ENCODE measurements around the gene COX6B2. TPM values are rescaled to one million over a fixed set of nuclear protein-coding genes. Genes with fewer than 3 reads are reported as not detected.

Gene COX6B2
- total RNA-seq, 1 experiment from 2014 or later: not detected

GRCh38 chr19:55373993-55374757 is 19.7 kb upstream of the COX6B2 start:
- Histone ChIP-seq H3K79me2 (ENCODE audit: low read length) (no peaks in the 10 kb centered on the region), H3K4me3 (ENCODE audit: low read length) (no peak overlapping the region), H4K20me1 (ENCODE audit: insufficient read depth, low read depth, low read length) (peaks cover 15% of the 10 kb centered on the region; the same call in 1 of the 2 replicates), H3K9me3 (ENCODE audit: low read length) (no peaks in the 10 kb centered on the region), H3K27me3 (ENCODE audit: low read length) (no peaks in the 10 kb centered on the region), H3K9me2 (replicated peaks; ENCODE audit: insufficient read depth, low read length) (no peaks in the 10 kb centered on the region), H2AFZ (ENCODE audit: low read length) (no peak overlapping the region), H3K4me2 (ENCODE audit: low read depth, low read length, poor library complexity, severe bottlenecking) (no peak overlapping the region), H3K4me1 (ENCODE audit: low read length) (peaks cover 12% of the 10 kb centered on the region), H3K27ac (ENCODE audit: low read length) (no peak overlapping the region), H3K9ac (ENCODE audit: low read length) (no peak overlapping the region), H3K36me3 (ENCODE audit: insufficient read depth, low read length) (no peaks in the 10 kb centered on the region)
- DNase-seq: no peak

DNA sequence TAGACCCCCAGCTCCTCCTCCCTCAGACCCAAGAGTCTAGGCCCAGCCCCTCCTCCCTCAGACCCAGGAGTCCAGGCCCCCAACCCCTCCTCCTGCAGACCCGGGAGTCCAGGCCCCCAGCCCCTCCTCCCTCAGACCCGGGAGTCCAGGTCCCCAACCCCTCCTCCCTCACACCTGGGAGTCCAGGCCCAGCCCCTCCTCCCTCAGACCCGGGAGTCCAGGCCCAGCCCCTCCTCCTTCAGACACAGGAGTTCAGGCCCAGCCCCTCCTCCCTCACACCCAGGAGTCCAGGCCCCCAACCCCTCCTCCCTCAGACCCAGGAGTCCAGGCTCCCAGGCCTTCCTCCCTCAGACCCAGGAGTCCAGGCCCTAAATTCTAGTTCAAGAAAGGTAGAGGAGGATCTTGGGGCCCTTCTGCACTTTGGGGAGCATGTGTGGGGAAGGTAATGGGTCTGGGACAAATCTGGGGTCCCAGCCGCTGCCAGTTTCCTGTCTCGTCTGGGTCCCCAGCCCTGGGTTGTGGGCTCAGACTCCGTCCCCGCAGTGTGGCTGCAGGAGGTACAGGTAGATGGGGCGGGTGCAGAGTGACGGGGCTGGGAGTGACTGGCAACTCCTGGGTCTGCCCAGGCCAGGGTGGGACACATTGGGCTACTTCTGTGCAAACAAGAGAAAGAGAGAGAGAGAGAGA is 18.9 kb upstream of the COX6B2 start:
- Histone ChIP-seq H3K4me1 (ENCODE audit: low read length) (peaks cover 11% of the 10 kb centered on the region), H3K4me2 (ENCODE audit: low read depth, low read length, poor library complexity, severe bottlenecking) (no peak overlapping the region), H2AFZ (ENCODE audit: low read length) (no peak overlapping the region), H4K20me1 (ENCODE audit: insufficient read depth, low read depth, low read length) (peaks cover 8% of the 10 kb centered on the region; the same call in 1 of the 2 replicates), H3K27ac (ENCODE audit: low read length) (no peak overlapping the region), H3K9me2 (replicated peaks; ENCODE audit: insufficient read depth, low read length) (no peaks in the 10 kb centered on the region), H3K4me3 (ENCODE audit: low read length) (no peak overlapping the region), H3K36me3 (ENCODE audit: insufficient read depth, low read length) (no peaks in the 10 kb centered on the region), H3K79me2 (ENCODE audit: low read length) (no peaks in the 10 kb centered on the region), H3K9ac (ENCODE audit: low read length) (no peak overlapping the region), H3K27me3 (ENCODE audit: low read length) (no peaks in the 10 kb centered on the region), H3K9me3 (ENCODE audit: low read length) (no peaks in the 10 kb centered on the region)
- peak; percentile 51 for DNase-seq

DNA sequence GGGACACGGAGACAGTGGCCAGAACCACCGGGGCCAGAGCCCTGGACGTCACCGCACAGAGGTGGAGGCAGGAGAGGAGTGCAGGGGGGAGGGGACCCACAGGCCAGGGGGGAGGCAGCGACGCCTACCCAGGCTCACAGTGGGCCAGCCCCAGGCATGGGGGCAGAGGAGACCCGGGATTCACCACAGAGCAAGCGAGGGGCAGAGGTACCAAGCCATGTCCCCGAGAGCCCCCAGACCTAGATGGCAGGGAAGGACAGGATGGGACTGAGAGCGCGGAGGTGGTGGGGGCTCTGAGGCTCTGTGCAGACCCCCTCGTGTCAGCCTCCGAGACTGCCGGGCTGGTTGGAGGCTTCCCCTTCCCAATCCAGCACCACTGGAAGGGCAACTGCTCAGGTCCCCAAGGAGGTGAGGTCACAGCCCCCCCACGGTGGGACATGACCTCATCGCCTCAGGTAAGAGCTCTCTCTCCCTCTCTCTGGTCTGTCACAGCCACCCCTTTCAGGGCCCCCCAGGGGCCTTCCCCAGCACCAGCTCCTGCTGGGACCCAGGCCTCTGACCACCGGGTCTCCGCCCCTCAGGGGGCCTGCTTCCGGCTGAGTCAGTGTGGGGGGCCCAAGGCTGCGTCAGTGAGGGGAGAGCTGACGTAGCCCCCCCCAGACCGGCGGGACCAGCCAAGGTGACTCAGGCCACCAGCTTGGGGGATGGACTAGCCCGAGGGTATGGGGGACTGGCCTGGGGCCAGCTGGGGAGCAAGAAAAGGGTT is 18.0 kb upstream of the COX6B2 start:
- no peak for DNase-seq
- Histone ChIP-seq H3K4me1 (ENCODE audit: low read length) (peaks cover 1% of the 10 kb centered on the region), H3K4me2 (ENCODE audit: low read depth, low read length, poor library complexity, severe bottlenecking) (no peak overlapping the region), H3K4me3 (ENCODE audit: low read length) (no peak overlapping the region), H3K79me2 (ENCODE audit: low read length) (no peaks in the 10 kb centered on the region), H3K27ac (ENCODE audit: low read length) (no peak overlapping the region), H3K9me3 (ENCODE audit: low read length) (no peaks in the 10 kb centered on the region), H3K36me3 (ENCODE audit: insufficient read depth, low read length) (no peaks in the 10 kb centered on the region), H3K9ac (ENCODE audit: low read length) (no peak overlapping the region), H2AFZ (ENCODE audit: low read length) (no peak overlapping the region), H3K9me2 (replicated peaks; ENCODE audit: insufficient read depth, low read length) (no peaks in the 10 kb centered on the region), H4K20me1 (ENCODE audit: insufficient read depth, low read depth, low read length) (peaks cover 1% of the 10 kb centered on the region; the same call in 1 of the 2 replicates), H3K27me3 (ENCODE audit: low read length) (no peaks in the 10 kb centered on the region)

DNA sequence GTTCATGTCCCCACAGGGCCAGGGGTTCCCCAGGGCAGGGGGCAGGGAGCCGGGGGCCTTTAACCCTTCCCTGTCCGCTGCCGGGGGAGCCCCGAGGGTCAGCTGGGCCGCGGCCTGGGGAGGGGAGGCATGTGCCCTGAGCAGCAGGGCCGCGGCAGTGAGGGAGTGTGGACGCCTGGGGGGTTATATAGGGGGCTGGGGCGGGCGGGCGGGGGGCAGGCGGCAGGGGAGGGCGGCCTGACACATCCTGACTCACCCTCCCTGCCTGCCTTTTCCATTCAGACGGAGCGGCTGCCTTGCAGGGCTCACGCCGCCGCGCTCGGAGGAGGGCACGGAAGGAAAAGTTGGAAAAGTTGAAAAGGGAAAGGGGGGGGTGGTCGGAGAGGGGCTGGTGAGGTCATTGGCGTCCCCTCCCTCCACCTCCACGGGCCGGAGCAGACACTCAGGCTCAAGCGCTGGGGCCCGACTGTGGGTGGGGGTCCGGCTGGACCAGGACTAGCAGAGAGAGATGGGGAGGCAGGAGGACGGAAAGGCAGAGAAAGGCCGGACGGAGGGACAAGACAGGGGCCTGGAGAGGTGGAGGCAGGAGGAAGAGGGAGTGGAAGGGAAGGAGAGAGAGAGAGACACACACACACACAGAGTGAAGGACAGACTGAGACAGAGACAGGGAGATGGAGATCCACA is 15.9 kb upstream of the COX6B2 start, which contains the start of gene IL11:
Gene IL11, minus strand, starts transcription at position 159 of the 684 bp plus-strand sequence. Its CDS starts 153 bp downstream, at position 6.
- Histone ChIP-seq H3K27ac (ENCODE audit: low read length) (no peak within 1 kb of the TSS), H3K79me2 (ENCODE audit: low read length) (no peaks in the 10 kb centered on the region), H3K9me3 (ENCODE audit: low read length) (no peaks in the 10 kb centered on the region), H4K20me1 (ENCODE audit: insufficient read depth, low read depth, low read length) (no peaks in the 10 kb centered on the region; the same call in 1 of the 2 replicates), H2AFZ (ENCODE audit: low read length) (no peak within 1 kb of the TSS), H3K27me3 (ENCODE audit: low read length) (no peaks in the 10 kb centered on the region), H3K4me2 (ENCODE audit: low read depth, low read length, poor library complexity, severe bottlenecking) (no peak within 1 kb of the TSS), H3K36me3 (ENCODE audit: insufficient read depth, low read length) (no peaks in the 10 kb centered on the region), H3K4me3 (ENCODE audit: low read length) (no peak within 1 kb of the TSS), H3K4me1 (ENCODE audit: low read length) (no peaks in the 10 kb centered on the region), H3K9ac (ENCODE audit: low read length) (no peak within 1 kb of the TSS), H3K9me2 (replicated peaks; ENCODE audit: insufficient read depth, low read length) (no peaks in the 10 kb centered on the region)
- DNase-seq: no peak

- no peak overlapping the region for H3K9ac ChIP-seq (ENCODE audit: low read length)
- no peak overlapping the region for H3K27ac ChIP-seq (ENCODE audit: low read length)
- H3K79me2 ChIP-seq (ENCODE audit: low read length): no peaks in the 10 kb centered on the region
- no peak overlapping the region for H3K4me3 ChIP-seq (ENCODE audit: low read length)
- peak; percentile 63 for DNase-seq
- no peaks in the 10 kb centered on the region for H3K9me2 ChIP-seq (replicated peaks; ENCODE audit: insufficient read depth, low read length)
- no peak overlapping the region for H3K4me2 ChIP-seq (ENCODE audit: low read depth, low read length, poor library complexity, severe bottlenecking)
- H4K20me1 ChIP-seq (ENCODE audit: insufficient read depth, low read depth, low read length): no peaks in the 10 kb centered on the region; the same call in 1 of the 2 replicates
- H3K4me1 ChIP-seq (ENCODE audit: low read length): no peaks in the 10 kb centered on the region
- H3K9me3 ChIP-seq (ENCODE audit: low read length): no peaks in the 10 kb centered on the region
- no peak overlapping the region for H2AFZ ChIP-seq (ENCODE audit: low read length)
- H3K36me3 ChIP-seq (ENCODE audit: insufficient read depth, low read length): no peaks in the 10 kb centered on the region
- H3K27me3 ChIP-seq (ENCODE audit: low read length): no peaks in the 10 kb centered on the region
These were observed 15.3 kb upstream of the COX6B2 start for GRCh38 chr19:55369653-55370304.

- H2AFZ ChIP-seq (ENCODE audit: low read length): no peak overlapping the region
- no peaks in the 10 kb centered on the region for H3K36me3 ChIP-seq (ENCODE audit: insufficient read depth, low read length)
- no peaks in the 10 kb centered on the region for H3K9me3 ChIP-seq (ENCODE audit: low read length)
- H3K79me2 ChIP-seq (ENCODE audit: low read length): no peaks in the 10 kb centered on the region
- no peak overlapping the region for H3K9ac ChIP-seq (ENCODE audit: low read length)
- no peaks in the 10 kb centered on the region for H3K4me1 ChIP-seq (ENCODE audit: low read length)
- no peaks in the 10 kb centered on the region for H3K27me3 ChIP-seq (ENCODE audit: low read length)
- no peak overlapping the region for H3K27ac ChIP-seq (ENCODE audit: low read length)
- H3K9me2 ChIP-seq (replicated peaks; ENCODE audit: insufficient read depth, low read length): no peaks in the 10 kb centered on the region
- no peak overlapping the region for H3K4me3 ChIP-seq (ENCODE audit: low read length)
- H4K20me1 ChIP-seq (ENCODE audit: insufficient read depth, low read depth, low read length): no peaks in the 10 kb centered on the region; the same call in 1 of the 2 replicates
- no peak for DNase-seq
- H3K4me2 ChIP-seq (ENCODE audit: low read depth, low read length, poor library complexity, severe bottlenecking): no peak overlapping the region
These were observed 14.4 kb upstream of the COX6B2 start for GRCh38 chr19:55368701-55369563.

- Histone ChIP-seq H2AFZ (ENCODE audit: low read length) (no peak overlapping the region), H4K20me1 (ENCODE audit: insufficient read depth, low read depth, low read length) (no peaks in the 10 kb centered on the region; the same call in 1 of the 2 replicates), H3K27ac (ENCODE audit: low read length) (no peak overlapping the region), H3K9ac (ENCODE audit: low read length) (no peak overlapping the region), H3K4me2 (ENCODE audit: low read depth, low read length, poor library complexity, severe bottlenecking) (no peak overlapping the region), H3K36me3 (ENCODE audit: insufficient read depth, low read length) (no peaks in the 10 kb centered on the region), H3K4me3 (ENCODE audit: low read length) (no peak overlapping the region), H3K9me2 (replicated peaks; ENCODE audit: insufficient read depth, low read length) (no peaks in the 10 kb centered on the region), H3K79me2 (ENCODE audit: low read length) (no peaks in the 10 kb centered on the region), H3K27me3 (ENCODE audit: low read length) (no peaks in the 10 kb centered on the region), H3K4me1 (ENCODE audit: low read length) (no peaks in the 10 kb centered on the region), H3K9me3 (ENCODE audit: low read length) (no peaks in the 10 kb centered on the region)
- DNase-seq: no peak
These were observed 13.6 kb upstream of the COX6B2 start for GRCh38 chr19:55368106-55368505.

Data from Karpas-422 (cell line).